ENCODE results near the gene STK17B.

STK17B gene

GRCh38 chr2:196184921-196185320 is 13.5 kb upstream of the STK17B start:
- no peak for TF ChIP-seq CTCF (IDR thresholded peaks at IDR 0.05; ENCODE audit: low read depth, low read length, missing control alignments)
- no peak overlapping the region for H3K4me3 ChIP-seq (ENCODE audit: low read depth, low read length)
- DNase-seq (ENCODE audit: low read depth), result no peak

GRCh38 chr2:196183528-196184231 is 12.3 kb upstream of the STK17B start:
- no peak for TF ChIP-seq CTCF (IDR thresholded peaks at IDR 0.05; ENCODE audit: low read depth, low read length, missing control alignments)
- no peak overlapping the region for H3K4me3 ChIP-seq (ENCODE audit: low read depth, low read length)
- DNase-seq (ENCODE audit: low read depth), result no peak

GRCh38 chr2:196183172-196183473 is 11.7 kb upstream of the STK17B start:
- DNase-seq (ENCODE audit: low read depth), result no peak
- no peak for TF ChIP-seq CTCF (IDR thresholded peaks at IDR 0.05; ENCODE audit: low read depth, low read length, missing control alignments)
- no peak overlapping the region for H3K4me3 ChIP-seq (ENCODE audit: low read depth, low read length)

GRCh38 chr2:196182439-196183171 is 11.2 kb upstream of the STK17B start:
- no peak for TF ChIP-seq CTCF (IDR thresholded peaks at IDR 0.05; ENCODE audit: low read depth, low read length, missing control alignments)
- no peak for DNase-seq (ENCODE audit: low read depth)
- no peak overlapping the region for H3K4me3 ChIP-seq (ENCODE audit: low read depth, low read length)

GRCh38 chr2:196181484-196181883 is 10.1 kb upstream of the STK17B start:
- DNase-seq (ENCODE audit: low read depth), result no peak
- TF ChIP-seq CTCF (IDR thresholded peaks at IDR 0.05; ENCODE audit: low read depth, low read length, missing control alignments), result no peak
- no peak overlapping the region for H3K4me3 ChIP-seq (ENCODE audit: low read depth, low read length)

- no peak for DNase-seq (ENCODE audit: low read depth)
- TF ChIP-seq CTCF (IDR thresholded peaks at IDR 0.05; ENCODE audit: low read depth, low read length, missing control alignments), result no peak
- no peak overlapping the region for H3K4me3 ChIP-seq (ENCODE audit: low read depth, low read length)
Observed at GRCh38 chr2:196177124-196177523, 5.7 kb upstream of the STK17B start.
